WERI-Rb-1 (cell line): Measurements from ENCODE around the gene PACS1.
A peak's percentile ranks its signal among the peaks of the same experiment; 100 is the strongest.

Experiments used
- DNase-seq: peaks from one replicate; pipeline ENCODE4 v3.0.0-alpha.2; 2020
- H3K27ac ChIP-seq: fragments of 250-450 bp; sonication (Bioruptor Pico); 2 replicates; pipeline ENCODE4 v1.5.1; 2020; ENCODE audit warnings: mild to moderate bottlenecking, moderate library complexity
- H3K27me3 ChIP-seq: fragments of 250-450 bp; sonication (Bioruptor Pico); 2 replicates; pipeline ENCODE4 v1.5.1; 2021; ENCODE audit warnings: mild to moderate bottlenecking, low read depth, moderate library complexity; ENCODE audit not compliant: insufficient read depth, severe bottlenecking
- H3K36me3 ChIP-seq: fragments of 250-450 bp; sonication (Bioruptor Pico); 2 replicates; pipeline ENCODE4 v1.5.1; 2020; ENCODE audit warnings: mild to moderate bottlenecking, moderate library complexity
- H3K4me3 ChIP-seq: 2 replicates; pipeline ENCODE4 v1.5.1; 2011; ENCODE audit warnings: low read depth, mild to moderate bottlenecking, control low read depth, low read length
- H3K9me3 ChIP-seq: fragments of 250-450 bp; sonication (Bioruptor Pico); 2 replicates; pipeline ENCODE4 v1.5.1; 2021; ENCODE audit warnings: mild to moderate bottlenecking, moderate library complexity; ENCODE audit not compliant: severe bottlenecking
- CTCF ChIP-seq: IDR thresholded peaks from 2 replicates; pipeline ENCODE4 v1.5.1; 2011; ENCODE audit warnings: low read depth, mild to moderate bottlenecking, control low read depth, inconsistent platforms, low read length

Gene PACS1

GRCh38 chr11:66286699-66287098 lies 216.6 kb downstream of the PACS1 start:
- H3K36me3 ChIP-seq: peaks cover 26% of the 10 kb centered on the region

GRCh38 chr11:66287211-66287888 lies 217.3 kb downstream of the PACS1 start:
- Histone ChIP-seq H3K9me3 (no peaks in the 10 kb centered on the region), H3K27ac (no peak overlapping the region), H3K27me3 (no peaks in the 10 kb centered on the region), H3K4me3 (no peak overlapping the region), H3K36me3 (peaks cover 26% of the 10 kb centered on the region)
- TF ChIP-seq CTCF: no peak
- no peak for DNase-seq

More at GRCh38 chr11:66286699-66287098, 216.6 kb downstream of the PACS1 start:
- Histone ChIP-seq H3K27ac (no peak overlapping the region), H3K4me3 (no peak overlapping the region), H3K9me3 (no peaks in the 10 kb centered on the region), H3K27me3 (no peaks in the 10 kb centered on the region)
- DNase-seq: no peak
- no peak for TF ChIP-seq CTCF

GRCh38 chr11:66287889-66288670 lies 218.0 kb downstream of the PACS1 start:
- Histone ChIP-seq H3K27me3 (no peaks in the 10 kb centered on the region), H3K36me3 (peaks cover 23% of the 10 kb centered on the region), H3K9me3 (no peaks in the 10 kb centered on the region), H3K27ac (peak overlapping the region; percentile 88), H3K4me3 (peak overlapping the region; percentile 74)
- no peak for DNase-seq
- TF ChIP-seq CTCF: no peak

GRCh38 chr11:66288671-66289547 lies 218.8 kb downstream of the PACS1 start, which contains the start of gene YIF1A:
Gene YIF1A (minus strand): TSS chr11:66289143. CDS start chr11:66288985, 158 bp downstream.
- H3K27me3 ChIP-seq: no peaks in the 10 kb centered on the region
- H3K4me3 ChIP-seq: peak within 1 kb of the TSS; percentile 74
- peak; percentile 99 for DNase-seq
- H3K36me3 ChIP-seq: peaks cover 20% of the 10 kb centered on the region
- 0 out of 2 replicates have a peak, but pooled peaks have one; percentile 25 for TF ChIP-seq CTCF
- H3K9me3 ChIP-seq: no peaks in the 10 kb centered on the region
- H3K27ac ChIP-seq: peak within 1 kb of the TSS; percentile 88

GRCh38 chr11:66289548-66290329 lies 219.7 kb downstream of the PACS1 start:
- Histone ChIP-seq H3K36me3 (peaks cover 18% of the 10 kb centered on the region), H3K27me3 (no peaks in the 10 kb centered on the region), H3K27ac (peak overlapping the region; percentile 71), H3K4me3 (peak overlapping the region; percentile 61), H3K9me3 (no peaks in the 10 kb centered on the region)
- no peak for DNase-seq
- no peak for TF ChIP-seq CTCF
